WTC11 (cell line): ENCODE results near the gene RSPO3. TPM values are rescaled to one million over a fixed set of nuclear protein-coding genes. Genes with fewer than 3 reads are reported as not detected.

Source experiments
- ATAC-seq: fragments of 200-7000 bp; cut with Tn5 transposase; 2 replicates; pipeline ENCODE4 v1.10.0; 2021; ENCODE audit warnings: mild to moderate bottlenecking, moderate library complexity
- CTCF ChIA-PET: fragments of 300-600 bp; sonication (Branson Sonifier 250); formaldehyde crosslinking; loops from one replicate; lab custom pipeline; 2021; ENCODE audit warnings: antibody characterized with exemption; lab: Charles Lee
- POLR2A ChIA-PET: fragments of 350-600 bp; sonication (Branson Sonifier 250); formaldehyde crosslinking; loops from one replicate; lab custom pipeline; 2021; ENCODE audit warnings: antibody characterized with exemption; lab: Charles Lee
- DNase-seq: peaks from one replicate; pipeline ENCODE4 v3.0.0; 2021; ENCODE audit warnings: low spot score
- H3K27ac Mint-ChIP-seq: 2 replicates; pipeline ENCODE4 v1.8.0; 2021; ENCODE audit warnings: mixed read lengths
- H3K27me3 Mint-ChIP-seq: 2 replicates; pipeline ENCODE4 v1.8.0; 2021; ENCODE audit warnings: low read depth, mild to moderate bottlenecking, moderate library complexity, mixed read lengths
- H3K36me3 Mint-ChIP-seq: 2 replicates; pipeline ENCODE4 v1.8.0; 2021; ENCODE audit warnings: mixed read lengths
- H3K4me1 Mint-ChIP-seq: 2 replicates; pipeline ENCODE4 v1.8.0; 2022; ENCODE audit warnings: mixed read lengths
- H3K4me3 Mint-ChIP-seq: 2 replicates; pipeline ENCODE4 v1.8.0; 2021; ENCODE audit warnings: mild to moderate bottlenecking, moderate library complexity, mixed read lengths
- H3K9me3 Mint-ChIP-seq: 2 replicates; pipeline ENCODE4 v1.8.0; 2021; ENCODE audit warnings: mixed read lengths
- ATF1 ChIP-seq: sonication (generic); formaldehyde crosslinking; IDR thresholded peaks from 2 replicates; pipeline ENCODE4 v1.8.1; 2023; ENCODE audit warnings: mild to moderate bottlenecking, moderate library complexity, missing genetic modification reagents
- CREB1 ChIP-seq: sonication (generic); formaldehyde crosslinking; IDR thresholded peaks from 2 replicates; pipeline ENCODE4 v1.8.0; 2023; ENCODE audit warnings: mild to moderate bottlenecking, missing genetic modification reagents
- CREM ChIP-seq: sonication (generic); formaldehyde crosslinking; IDR thresholded peaks from 2 replicates; pipeline ENCODE4 v1.8.1; 2022; ENCODE audit warnings: mild to moderate bottlenecking, missing genetic modification reagents, moderate library complexity
- EMX1 ChIP-seq: fragments of 250-450 bp; sonication (Bioruptor Pico); IDR thresholded peaks from 2 replicates; pipeline ENCODE4 v1.8.0; 2021; ENCODE audit warnings: mild to moderate bottlenecking
- HMGA2 ChIP-seq: fragments of 250-450 bp; sonication (Bioruptor Pico); IDR thresholded peaks from 2 replicates; pipeline ENCODE4 v1.4.0; 2021; ENCODE audit warnings: mild to moderate bottlenecking, moderate library complexity
- IRF2 ChIP-seq: sonication (generic); formaldehyde crosslinking; IDR thresholded peaks from 2 replicates; pipeline ENCODE4 v1.8.0; 2022; ENCODE audit warnings: low read depth, missing genetic modification reagents, borderline replicate concordance
- NFE2L1 ChIP-seq: sonication (generic); formaldehyde crosslinking; IDR thresholded peaks from 2 replicates; pipeline ENCODE4 v1.8.1; 2023; ENCODE audit warnings: missing genetic modification reagents
- NFYB ChIP-seq: sonication (generic); formaldehyde crosslinking; conservative IDR thresholded peaks from 2 replicates; pipeline ENCODE4 v1.8.0; 2022; ENCODE audit warnings: low read depth, missing genetic modification reagents
- SMAD3 ChIP-seq: sonication (generic); formaldehyde crosslinking; IDR thresholded peaks from 2 replicates; pipeline ENCODE4 v1.8.0; 2022; ENCODE audit warnings: missing genetic modification reagents, mild to moderate bottlenecking, borderline replicate concordance
- SP1 ChIP-seq: sonication (generic); formaldehyde crosslinking; conservative IDR thresholded peaks from 2 replicates; pipeline ENCODE4 v1.8.1; 2022; ENCODE audit warnings: missing genetic modification reagents
- TEAD1 ChIP-seq: sonication (generic); formaldehyde crosslinking; IDR thresholded peaks from 2 replicates; pipeline ENCODE4 v1.8.0; 2022; ENCODE audit warnings: mild to moderate bottlenecking, missing genetic modification reagents
- total RNA-seq: library from RNA; stranded (reverse); gene quantifications from 3 replicates; pipeline ENCODE4 v1.2.3, GENCODE V29; 2021
- TF ChIP-seq, protein P1 (sequence below): sonication (generic); formaldehyde crosslinking; IDR thresholded peaks from 2 replicates; pipeline ENCODE4 v1.8.0; 2023; ENCODE audit warnings: missing genetic modification reagents, mild to moderate bottlenecking, borderline replicate concordance
- TF ChIP-seq, protein P2 (sequence below): sonication (generic); formaldehyde crosslinking; IDR thresholded peaks from 2 replicates; pipeline ENCODE4 v1.8.1; 2023; ENCODE audit warnings: mild to moderate bottlenecking, missing genetic modification reagents
- TF ChIP-seq, protein P3 (sequence below): sonication (generic); formaldehyde crosslinking; conservative IDR thresholded peaks from 2 replicates; pipeline ENCODE4 v1.8.1; 2023; ENCODE audit warnings: mild to moderate bottlenecking, low read depth, missing genetic modification reagents, moderate library complexity
- TF ChIP-seq, protein P4 (sequence below): sonication (generic); formaldehyde crosslinking; IDR thresholded peaks from 2 replicates; pipeline ENCODE4 v1.8.1; 2022; ENCODE audit warnings: mild to moderate bottlenecking, moderate library complexity, missing genetic modification reagents
- TF ChIP-seq, protein P5 (sequence below): sonication (generic); formaldehyde crosslinking; IDR thresholded peaks from 2 replicates; pipeline ENCODE4 v1.8.1; 2023; ENCODE audit warnings: mild to moderate bottlenecking, missing genetic modification reagents, moderate library complexity
- TF ChIP-seq, protein P6 (sequence below): sonication (generic); formaldehyde crosslinking; IDR thresholded peaks from 2 replicates; pipeline ENCODE4 v1.8.0; 2022; ENCODE audit warnings: mild to moderate bottlenecking, missing genetic modification reagents

Gene RSPO3
- total RNA-seq, 1 experiment from 2014 or later: not detected

DNA sequence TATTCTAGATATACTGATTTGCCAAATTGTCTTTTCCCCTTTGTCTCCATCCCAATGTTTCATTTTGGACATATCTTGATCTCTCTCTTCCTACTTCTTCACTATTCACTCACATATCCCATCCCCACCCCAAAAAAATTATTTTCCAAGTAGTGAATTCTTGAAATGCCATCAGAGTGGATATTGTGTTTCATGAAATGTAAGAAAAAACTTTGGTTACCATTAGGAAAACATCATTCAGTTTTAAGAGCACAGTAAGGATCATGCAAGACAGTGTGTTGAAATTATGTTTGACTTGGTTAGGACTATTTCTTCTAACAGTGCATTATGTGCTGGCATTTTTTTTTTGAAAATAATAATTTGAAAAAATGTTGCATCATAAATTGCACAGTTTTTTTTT is 5.7 kb downstream of the RSPO3 start:
- DNase-seq (no peak), ATAC-seq (no peak)
- TF ChIP-seq, protein P1, sequence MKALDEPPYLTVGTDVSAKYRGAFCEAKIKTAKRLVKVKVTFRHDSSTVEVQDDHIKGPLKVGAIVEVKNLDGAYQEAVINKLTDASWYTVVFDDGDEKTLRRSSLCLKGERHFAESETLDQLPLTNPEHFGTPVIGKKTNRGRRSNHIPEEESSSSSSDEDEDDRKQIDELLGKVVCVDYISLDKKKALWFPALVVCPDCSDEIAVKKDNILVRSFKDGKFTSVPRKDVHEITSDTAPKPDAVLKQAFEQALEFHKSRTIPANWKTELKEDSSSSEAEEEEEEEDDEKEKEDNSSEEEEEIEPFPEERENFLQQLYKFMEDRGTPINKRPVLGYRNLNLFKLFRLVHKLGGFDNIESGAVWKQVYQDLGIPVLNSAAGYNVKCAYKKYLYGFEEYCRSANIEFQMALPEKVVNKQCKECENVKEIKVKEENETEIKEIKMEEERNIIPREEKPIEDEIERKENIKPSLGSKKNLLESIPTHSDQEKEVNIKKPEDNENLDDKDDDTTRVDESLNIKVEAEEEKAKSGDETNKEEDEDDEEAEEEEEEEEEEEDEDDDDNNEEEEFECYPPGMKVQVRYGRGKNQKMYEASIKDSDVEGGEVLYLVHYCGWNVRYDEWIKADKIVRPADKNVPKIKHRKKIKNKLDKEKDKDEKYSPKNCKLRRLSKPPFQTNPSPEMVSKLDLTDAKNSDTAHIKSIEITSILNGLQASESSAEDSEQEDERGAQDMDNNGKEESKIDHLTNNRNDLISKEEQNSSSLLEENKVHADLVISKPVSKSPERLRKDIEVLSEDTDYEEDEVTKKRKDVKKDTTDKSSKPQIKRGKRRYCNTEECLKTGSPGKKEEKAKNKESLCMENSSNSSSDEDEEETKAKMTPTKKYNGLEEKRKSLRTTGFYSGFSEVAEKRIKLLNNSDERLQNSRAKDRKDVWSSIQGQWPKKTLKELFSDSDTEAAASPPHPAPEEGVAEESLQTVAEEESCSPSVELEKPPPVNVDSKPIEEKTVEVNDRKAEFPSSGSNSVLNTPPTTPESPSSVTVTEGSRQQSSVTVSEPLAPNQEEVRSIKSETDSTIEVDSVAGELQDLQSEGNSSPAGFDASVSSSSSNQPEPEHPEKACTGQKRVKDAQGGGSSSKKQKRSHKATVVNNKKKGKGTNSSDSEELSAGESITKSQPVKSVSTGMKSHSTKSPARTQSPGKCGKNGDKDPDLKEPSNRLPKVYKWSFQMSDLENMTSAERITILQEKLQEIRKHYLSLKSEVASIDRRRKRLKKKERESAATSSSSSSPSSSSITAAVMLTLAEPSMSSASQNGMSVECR (CRISPR knock-in tag): no peak
- TF ChIP-seq ATF1 (CRISPR knock-in tag) (no peak), CREB1 (CRISPR knock-in tag) (no peak), SMAD3 (CRISPR knock-in tag) (no peak), NFE2L1 (CRISPR knock-in tag) (no peak), EMX1 (CRISPR knock-in tag) (no peak), SP1 (CRISPR knock-in tag) (no peak), HMGA2 (CRISPR knock-in tag) (no peak), NFYB (CRISPR knock-in tag) (no peak), IRF2 (no peak), TEAD1 (CRISPR knock-in tag) (no peak), CREM (CRISPR knock-in tag) (no peak)
- TF ChIP-seq, protein P2, sequence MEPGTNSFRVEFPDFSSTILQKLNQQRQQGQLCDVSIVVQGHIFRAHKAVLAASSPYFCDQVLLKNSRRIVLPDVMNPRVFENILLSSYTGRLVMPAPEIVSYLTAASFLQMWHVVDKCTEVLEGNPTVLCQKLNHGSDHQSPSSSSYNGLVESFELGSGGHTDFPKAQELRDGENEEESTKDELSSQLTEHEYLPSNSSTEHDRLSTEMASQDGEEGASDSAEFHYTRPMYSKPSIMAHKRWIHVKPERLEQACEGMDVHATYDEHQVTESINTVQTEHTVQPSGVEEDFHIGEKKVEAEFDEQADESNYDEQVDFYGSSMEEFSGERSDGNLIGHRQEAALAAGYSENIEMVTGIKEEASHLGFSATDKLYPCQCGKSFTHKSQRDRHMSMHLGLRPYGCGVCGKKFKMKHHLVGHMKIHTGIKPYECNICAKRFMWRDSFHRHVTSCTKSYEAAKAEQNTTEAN: no peak
- TF ChIP-seq, protein P3, sequence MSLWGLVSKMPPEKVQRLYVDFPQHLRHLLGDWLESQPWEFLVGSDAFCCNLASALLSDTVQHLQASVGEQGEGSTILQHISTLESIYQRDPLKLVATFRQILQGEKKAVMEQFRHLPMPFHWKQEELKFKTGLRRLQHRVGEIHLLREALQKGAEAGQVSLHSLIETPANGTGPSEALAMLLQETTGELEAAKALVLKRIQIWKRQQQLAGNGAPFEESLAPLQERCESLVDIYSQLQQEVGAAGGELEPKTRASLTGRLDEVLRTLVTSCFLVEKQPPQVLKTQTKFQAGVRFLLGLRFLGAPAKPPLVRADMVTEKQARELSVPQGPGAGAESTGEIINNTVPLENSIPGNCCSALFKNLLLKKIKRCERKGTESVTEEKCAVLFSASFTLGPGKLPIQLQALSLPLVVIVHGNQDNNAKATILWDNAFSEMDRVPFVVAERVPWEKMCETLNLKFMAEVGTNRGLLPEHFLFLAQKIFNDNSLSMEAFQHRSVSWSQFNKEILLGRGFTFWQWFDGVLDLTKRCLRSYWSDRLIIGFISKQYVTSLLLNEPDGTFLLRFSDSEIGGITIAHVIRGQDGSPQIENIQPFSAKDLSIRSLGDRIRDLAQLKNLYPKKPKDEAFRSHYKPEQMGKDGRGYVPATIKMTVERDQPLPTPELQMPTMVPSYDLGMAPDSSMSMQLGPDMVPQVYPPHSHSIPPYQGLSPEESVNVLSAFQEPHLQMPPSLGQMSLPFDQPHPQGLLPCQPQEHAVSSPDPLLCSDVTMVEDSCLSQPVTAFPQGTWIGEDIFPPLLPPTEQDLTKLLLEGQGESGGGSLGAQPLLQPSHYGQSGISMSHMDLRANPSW (CRISPR knock-in tag): no peak
- TF ChIP-seq, protein P4, sequence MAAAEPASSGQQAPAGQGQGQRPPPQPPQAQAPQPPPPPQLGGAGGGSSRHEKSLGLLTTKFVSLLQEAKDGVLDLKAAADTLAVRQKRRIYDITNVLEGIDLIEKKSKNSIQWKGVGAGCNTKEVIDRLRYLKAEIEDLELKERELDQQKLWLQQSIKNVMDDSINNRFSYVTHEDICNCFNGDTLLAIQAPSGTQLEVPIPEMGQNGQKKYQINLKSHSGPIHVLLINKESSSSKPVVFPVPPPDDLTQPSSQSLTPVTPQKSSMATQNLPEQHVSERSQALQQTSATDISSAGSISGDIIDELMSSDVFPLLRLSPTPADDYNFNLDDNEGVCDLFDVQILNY (CRISPR knock-in tag): no peak
- TF ChIP-seq, protein P5, sequence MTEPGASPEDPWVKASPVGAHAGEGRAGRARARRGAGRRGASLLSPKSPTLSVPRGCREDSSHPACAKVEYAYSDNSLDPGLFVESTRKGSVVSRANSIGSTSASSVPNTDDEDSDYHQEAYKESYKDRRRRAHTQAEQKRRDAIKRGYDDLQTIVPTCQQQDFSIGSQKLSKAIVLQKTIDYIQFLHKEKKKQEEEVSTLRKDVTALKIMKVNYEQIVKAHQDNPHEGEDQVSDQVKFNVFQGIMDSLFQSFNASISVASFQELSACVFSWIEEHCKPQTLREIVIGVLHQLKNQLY (CRISPR knock-in tag): no peak
- TF ChIP-seq, protein P6, sequence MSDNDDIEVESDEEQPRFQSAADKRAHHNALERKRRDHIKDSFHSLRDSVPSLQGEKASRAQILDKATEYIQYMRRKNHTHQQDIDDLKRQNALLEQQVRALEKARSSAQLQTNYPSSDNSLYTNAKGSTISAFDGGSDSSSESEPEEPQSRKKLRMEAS (CRISPR knock-in tag): no peak
- H3K4me3 Mint-ChIP-seq: no peak overlapping the region
- 0 out of 2 replicates have a peak, but pooled peaks cover 2% of the 10 kb centered on the region for H3K36me3 Mint-ChIP-seq
- H3K27ac Mint-ChIP-seq: no peak overlapping the region
- CTCF ChIA-PET: no interaction called here
- no peaks in the 10 kb centered on the region for H3K9me3 Mint-ChIP-seq
- H3K4me1 Mint-ChIP-seq: peaks cover 12% of the 10 kb centered on the region
- H3K27me3 Mint-ChIP-seq: peaks cover 40% of the 10 kb centered on the region
- POLR2A ChIA-PET: no interaction called here
